IMR-90 (cell line): ENCODE measurements around the gene PDK1. TPM values are rescaled to one million over a fixed set of nuclear protein-coding genes. Genes with fewer than 3 reads are reported as not detected.
A peak's percentile ranks its signal among the peaks of the same experiment; 100 is the strongest.

Experiments used
- ATAC-seq: fragments of 200-7000 bp; cut with Tn5 transposase; 2 replicates; pipeline ENCODE4 v1.9.1; 2020; ENCODE audit warnings: low read depth, mild to moderate bottlenecking, moderate library complexity
- BruUV-seq: library from RNA; stranded (reverse); fragments of 400-500 nt; replicated peaks from 2 replicates; lab custom pipeline; 2021; lab: Mats Ljungman, UMichigan
- CTCF ChIA-PET: fragments of 300-600 bp; formaldehyde crosslinking; extraction: SDS; loops from one replicate; lab custom pipeline; 2021; ENCODE audit warnings: antibody characterized with exemption; lab: Yijun Ruan, JAX
- POLR2A ChIA-PET: fragments of 300-600 bp; sonication (Branson Sonifier 250); formaldehyde crosslinking; loops from one replicate; lab custom pipeline; 2022; ENCODE audit warnings: antibody characterized with exemption; ENCODE audit not compliant: unreplicated experiment; lab: Charles Lee
- DNase-seq: peaks from one replicate; pipeline ENCODE4 v3.0.0; 2013
- H2AFZ ChIP-seq: replicated peaks from 2 replicates; pipeline ENCODE3; 2013; ENCODE audit warnings: low read length, mild to moderate bottlenecking; ENCODE audit not compliant: poor library complexity
- H2AK5ac ChIP-seq: 2 replicates; pipeline ENCODE4 v1.6.1; 2013; ENCODE audit warnings: low read depth, low read length, inconsistent platforms
- H2AK9ac ChIP-seq: replicated peaks from 2 replicates; pipeline ENCODE3; 2013; ENCODE audit warnings: mild to moderate bottlenecking, low read depth, low read length, moderate library complexity; ENCODE audit not compliant: poor library complexity
- H2BK120ac ChIP-seq: 2 replicates; pipeline ENCODE4 v1.6.1; 2013; ENCODE audit warnings: low read depth, low read length, inconsistent platforms
- H2BK15ac ChIP-seq: 3 replicates; pipeline ENCODE4 v1.6.1; 2013; ENCODE audit warnings: low read depth, low read length, inconsistent platforms
- H2BK20ac ChIP-seq: 2 replicates; pipeline ENCODE4 v1.6.1; 2013; ENCODE audit warnings: low read depth, mild to moderate bottlenecking, inconsistent platforms, low read length, moderate library complexity
- H2BK5ac ChIP-seq: 2 replicates; pipeline ENCODE4 v1.6.1; 2013; ENCODE audit warnings: mild to moderate bottlenecking, low read depth, low read length, inconsistent platforms; ENCODE audit not compliant: poor library complexity, severe bottlenecking
- H3K14ac ChIP-seq: replicated peaks from 2 replicates; pipeline ENCODE4 v1.6.1; 2013; ENCODE audit warnings: low read depth, low read length, inconsistent platforms
- H3K18ac ChIP-seq: 2 replicates; pipeline ENCODE4 v1.6.1; 2013; ENCODE audit warnings: low read depth, low read length, control low read depth
- H3K23ac ChIP-seq: 2 replicates; pipeline ENCODE4 v1.6.1; 2013; ENCODE audit warnings: low read depth, low read length, inconsistent platforms
- H3K27ac ChIP-seq: 2 replicates; pipeline ENCODE4 v1.5.1; 2013; ENCODE audit warnings: mild to moderate bottlenecking, control low read depth, low read length; ENCODE audit not compliant: insufficient read depth
- H3K27me3 ChIP-seq: 2 replicates; pipeline ENCODE4 v1.6.1; 2013; ENCODE audit warnings: low read length; ENCODE audit not compliant: control insufficient read depth, insufficient read depth
- H3K36me3 ChIP-seq: 2 replicates; pipeline ENCODE4 v1.6.1; 2013; ENCODE audit warnings: low read length, mixed read lengths; ENCODE audit not compliant: control insufficient read depth, insufficient read depth
- H3K4ac ChIP-seq: 2 replicates; pipeline ENCODE4 v1.6.1; 2013; ENCODE audit warnings: low read depth, low read length, inconsistent platforms
- H3K4me1 ChIP-seq: 2 replicates; pipeline ENCODE4 v1.6.1; 2013; ENCODE audit warnings: low read length, mixed read lengths; ENCODE audit not compliant: control insufficient read depth, insufficient read depth
- H3K4me2 ChIP-seq: 2 replicates; pipeline ENCODE4 v1.6.1; 2013; ENCODE audit warnings: low read depth, mild to moderate bottlenecking, control low read depth, low read length, moderate library complexity
- H3K4me3 ChIP-seq: 2 replicates; pipeline ENCODE4 v1.5.1; 2013; ENCODE audit warnings: low read depth, mild to moderate bottlenecking, control low read depth, low read length, moderate library complexity; ENCODE audit not compliant: insufficient read depth
- H3K56ac ChIP-seq: 2 replicates; pipeline ENCODE4 v1.6.1; 2013; ENCODE audit warnings: low read length, inconsistent platforms; ENCODE audit not compliant: insufficient read depth; ENCODE audit errors: extremely low read depth
- H3K79me1 ChIP-seq, 2 experiments: 2 replicates each; pipeline ENCODE4 v1.6.1; 2013; ENCODE audit warnings: low read length in 2 of 2, inconsistent platforms in 1 of 2, low read depth in 1 of 2
- H3K9ac ChIP-seq: 2 replicates; pipeline ENCODE4 v1.6.1; 2013; ENCODE audit warnings: low read depth, low read length, control low read depth
- H3K9me1 ChIP-seq: 2 replicates; pipeline ENCODE4 v1.6.1; 2013; ENCODE audit warnings: low read length, inconsistent platforms; ENCODE audit not compliant: insufficient read depth
- H3K9me3 ChIP-seq: 2 replicates; pipeline ENCODE4 v1.6.1; 2013; ENCODE audit warnings: low read length; ENCODE audit not compliant: control insufficient read depth, insufficient read depth
- H4K20me1 ChIP-seq: 2 replicates; pipeline ENCODE4 v1.6.1; 2013; ENCODE audit warnings: low read length, inconsistent platforms; ENCODE audit not compliant: insufficient read depth
- H4K5ac ChIP-seq: 2 replicates; pipeline ENCODE4 v1.6.1; 2013; ENCODE audit warnings: mild to moderate bottlenecking, low read depth, low read length, control low read depth
- H4K8ac ChIP-seq, 2 experiments: 2 replicates each; pipeline ENCODE4 v1.6.1; 2013; ENCODE audit warnings: low read depth in 2 of 2, low read length in 2 of 2, control low read depth in 1 of 2, inconsistent platforms in 1 of 2
- H4K91ac ChIP-seq: 2 replicates; pipeline ENCODE4 v1.6.1; 2013; ENCODE audit warnings: low read depth, low read length, inconsistent platforms; ENCODE audit not compliant: insufficient read depth
- BHLHE40 ChIP-seq: fragments of 150-350 bp; IDR thresholded peaks from 2 replicates; pipeline ENCODE4 v1.6.1; 2016; ENCODE audit warnings: mild to moderate bottlenecking, low read depth, low read length
- CEBPB ChIP-seq: IDR thresholded peaks from 2 replicates; pipeline ENCODE4 v1.6.1; 2012; ENCODE audit warnings: low read depth, low read length, improper control_type of control experiment
- FOS ChIP-seq: fragments of 150-350 bp; IDR thresholded peaks from 2 replicates; pipeline ENCODE4 v1.6.1; 2016; ENCODE audit warnings: low read depth, low read length
- MAFK ChIP-seq: IDR thresholded peaks from 2 replicates; pipeline ENCODE4 v1.6.1; 2012; ENCODE audit warnings: low read depth, low read length, improper control_type of control experiment
- MAZ ChIP-seq: IDR thresholded peaks from 2 replicates; pipeline ENCODE4 v1.6.1; 2012; ENCODE audit warnings: low read depth, mild to moderate bottlenecking, low read length, improper control_type of control experiment, moderate library complexity, borderline replicate concordance
- NFE2L2 ChIP-seq: fragments of 150-350 bp; IDR thresholded peaks from 2 replicates; pipeline ENCODE4 v1.6.1; 2016; ENCODE audit warnings: low read depth, mild to moderate bottlenecking, low read length
- RAD21 ChIP-seq: IDR thresholded peaks from 2 replicates; pipeline ENCODE4 v1.6.1; 2012; ENCODE audit warnings: low read length, improper control_type of control experiment
- RCOR1 ChIP-seq: IDR thresholded peaks from 2 replicates; pipeline ENCODE4 v1.6.1; 2012; ENCODE audit warnings: mild to moderate bottlenecking, low read length, improper control_type of control experiment; ENCODE audit not compliant: insufficient replicate concordance
- RFX5 ChIP-seq: IDR thresholded peaks from 2 replicates; pipeline ENCODE4 v1.8.0; 2012; ENCODE audit warnings: low read depth, mild to moderate bottlenecking, low read length, moderate library complexity
- WGBS, 2 experiments: methylation state at CpG; one replicate each; pipeline versions ENCODE4 v1.1.5 to v1.1.7; 2013; ENCODE audit warnings: missing lambda C conversion rate in 2 of 2; ENCODE audit not compliant: insufficient read length in 1 of 2; ENCODE audit errors: extremely low coverage in 2 of 2; 5-methylcytosine and 5-hydroxymethylcytosine counted together
- dilution Hi-C: fragments of 300-500 bp; cut with HindIII; formaldehyde crosslinking; loops from one replicate; pipeline ENCODE4 v1.14.3; 2018; ENCODE audit warnings: low sequenced_read_pairs; ENCODE audit not compliant: unreplicated experiment
- in situ Hi-C: fragments of 300-500 bp; cut with MboI; formaldehyde crosslinking; loops from 3 replicates; pipeline ENCODE4 v1.14.3; 2019; ENCODE audit warnings: low sequenced_read_pairs, inconsistent platforms, mixed read lengths
- intact Hi-C: fragments of 100-400 bp; cut with micrococcal nuclease; formaldehyde crosslinking; loops from 2 replicates; pipeline ENCODE4 v1.10.0; 2022
- polyA plus RNA-seq, 3 experiments: library from polyadenylated mRNA; depleted of rRNA; stranded (reverse); fragments of >200 nt; gene quantifications; 2 replicates each; pipeline ENCODE4 v1.2.3, GENCODE V29; 2012; ENCODE audit warnings: low replicate concordance in 1 of 3
- total RNA-seq: library from RNA; depleted of rRNA; stranded (reverse); fragments of >200 nt; gene quantifications from 2 replicates; pipeline ENCODE4 v1.2.3, GENCODE V29; 2012
- TF ChIP-seq, protein P1 (sequence below): fragments of 150-350 bp; IDR thresholded peaks from 2 replicates; pipeline ENCODE4 v1.6.1; 2017; ENCODE audit warnings: mild to moderate bottlenecking, antibody characterized with exemption, low read length, low read depth
- TF ChIP-seq, protein P2 (sequence below): conservative IDR thresholded peaks from 2 replicates; pipeline ENCODE4 v1.5.1; 2012; ENCODE audit warnings: mild to moderate bottlenecking, low read depth, low read length, improper control_type of control experiment

PDK1 gene
- total and polyA plus RNA-seq, 2 of the 4 experiments (the other 2 are of a cell fraction): 38.1 to 85.9 TPM

DNA sequence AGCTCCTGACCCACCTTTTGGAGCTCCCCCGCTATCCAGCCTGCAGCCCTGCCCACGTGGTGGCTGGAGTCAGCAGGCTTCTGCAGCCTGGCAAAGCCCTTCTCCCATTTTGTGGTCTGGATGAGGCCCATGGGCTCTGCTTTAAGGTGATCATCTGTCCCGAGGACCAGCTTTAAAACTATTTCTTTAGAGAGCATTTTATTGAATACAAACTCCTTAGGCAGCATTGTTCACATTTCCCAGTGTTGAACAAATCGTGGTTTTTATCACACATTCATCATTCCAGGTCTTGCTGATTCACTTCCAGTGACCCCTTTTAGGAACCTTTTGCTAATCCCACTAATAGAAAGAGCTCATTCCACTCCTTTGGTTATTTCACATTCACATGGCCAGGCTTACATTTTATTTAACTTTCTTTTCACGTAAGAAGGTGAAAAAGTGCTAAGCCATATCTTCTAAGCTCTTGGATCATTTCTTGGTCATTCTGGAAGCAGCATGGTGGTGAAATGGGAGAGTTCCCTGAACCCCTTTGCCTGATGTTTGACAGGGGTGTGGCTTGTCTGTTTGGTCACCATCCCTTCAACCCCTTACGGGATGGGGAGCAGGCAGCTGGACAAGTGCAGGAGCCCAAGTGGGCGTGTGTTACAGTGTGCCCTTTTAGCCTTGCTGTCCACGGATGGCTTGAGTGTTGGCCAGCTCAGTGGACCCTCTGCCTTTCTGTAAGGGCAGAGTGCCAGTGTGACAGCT lies 99.4 kb downstream of the PDK1 start:
- Histone ChIP-seq H2BK15ac (peak overlapping the region; percentile 99), H4K91ac (peak overlapping the region; percentile 98), H3K27me3 (no peaks in the 10 kb centered on the region), H3K9me3 (peaks cover 2% of the 10 kb centered on the region; the same call in 1 of the 2 replicates), H2BK120ac (peak overlapping the region; percentile 98), H2AK9ac (peak overlapping the region; percentile 88), H4K20me1 (no peaks in the 10 kb centered on the region), H3K4me2 (peak overlapping the region; percentile 76), H3K27ac (peak overlapping the region; percentile 89), H3K18ac (peak overlapping the region; percentile 98), H3K56ac (peak overlapping the region; percentile 95), H3K14ac (peak overlapping the region; percentile 90), H4K5ac (peak overlapping the region; percentile 92), H3K36me3 (no peaks in the 10 kb centered on the region), H3K9me1 (peaks cover 10% of the 10 kb centered on the region), H3K9ac (peak overlapping the region; percentile 32; the same call in 1 of the 2 replicates), H2BK20ac (peak overlapping the region; percentile 99), H2AK5ac (peak overlapping the region; percentile 97), H2AFZ (peak overlapping the region; percentile 77), H3K4me3 (no peak overlapping the region), H3K79me1 (peaks cover 0 to 4% of the 10 kb centered on the region in 2 experiments; a peak in 1 of 4 replicates), H3K4ac (peak overlapping the region; percentile 98), H2BK5ac (peak overlapping the region; percentile 100), H4K8ac (peak overlapping the region; percentile 92 to 96), H3K23ac (peak overlapping the region; percentile 96), H3K4me1 (peaks cover 9% of the 10 kb centered on the region)
- peak; percentile 19; the same call in 1 of the 2 replicates for TF ChIP-seq CEBPB
- peak; percentile 45; the same call in 1 of the 2 replicates for TF ChIP-seq FOS
- TF ChIP-seq, protein P1, sequence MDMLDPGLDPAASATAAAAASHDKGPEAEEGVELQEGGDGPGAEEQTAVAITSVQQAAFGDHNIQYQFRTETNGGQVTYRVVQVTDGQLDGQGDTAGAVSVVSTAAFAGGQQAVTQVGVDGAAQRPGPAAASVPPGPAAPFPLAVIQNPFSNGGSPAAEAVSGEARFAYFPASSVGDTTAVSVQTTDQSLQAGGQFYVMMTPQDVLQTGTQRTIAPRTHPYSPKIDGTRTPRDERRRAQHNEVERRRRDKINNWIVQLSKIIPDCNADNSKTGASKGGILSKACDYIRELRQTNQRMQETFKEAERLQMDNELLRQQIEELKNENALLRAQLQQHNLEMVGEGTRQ: peak; percentile 48; the same call in 1 of the 2 replicates
- TF ChIP-seq MAZ: no peak
- peak; percentile 74 for TF ChIP-seq MAFK
- TF ChIP-seq RCOR1: no peak
- TF ChIP-seq, protein P2, sequence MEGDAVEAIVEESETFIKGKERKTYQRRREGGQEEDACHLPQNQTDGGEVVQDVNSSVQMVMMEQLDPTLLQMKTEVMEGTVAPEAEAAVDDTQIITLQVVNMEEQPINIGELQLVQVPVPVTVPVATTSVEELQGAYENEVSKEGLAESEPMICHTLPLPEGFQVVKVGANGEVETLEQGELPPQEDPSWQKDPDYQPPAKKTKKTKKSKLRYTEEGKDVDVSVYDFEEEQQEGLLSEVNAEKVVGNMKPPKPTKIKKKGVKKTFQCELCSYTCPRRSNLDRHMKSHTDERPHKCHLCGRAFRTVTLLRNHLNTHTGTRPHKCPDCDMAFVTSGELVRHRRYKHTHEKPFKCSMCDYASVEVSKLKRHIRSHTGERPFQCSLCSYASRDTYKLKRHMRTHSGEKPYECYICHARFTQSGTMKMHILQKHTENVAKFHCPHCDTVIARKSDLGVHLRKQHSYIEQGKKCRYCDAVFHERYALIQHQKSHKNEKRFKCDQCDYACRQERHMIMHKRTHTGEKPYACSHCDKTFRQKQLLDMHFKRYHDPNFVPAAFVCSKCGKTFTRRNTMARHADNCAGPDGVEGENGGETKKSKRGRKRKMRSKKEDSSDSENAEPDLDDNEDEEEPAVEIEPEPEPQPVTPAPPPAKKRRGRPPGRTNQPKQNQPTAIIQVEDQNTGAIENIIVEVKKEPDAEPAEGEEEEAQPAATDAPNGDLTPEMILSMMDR: no peak
- no peak for TF ChIP-seq RFX5
- peak; percentile 27; the same call in 1 of the 2 replicates for TF ChIP-seq BHLHE40
- peak; percentile 13; the same call in 1 of the 2 replicates for TF ChIP-seq NFE2L2
- TF ChIP-seq RAD21: no peak
- ChIA-PET CTCF (interaction anchor here (1.0 kb wide), 1 partner anchor 42 kb away, joined by 3 read pairs; no protein-coding TSS in a partner anchor), POLR2A (no interaction called here)
- WGBS, 2 experiments: 0% methylated on average over 3 of the region's 8 CpGs; no CpG with 5 or more reads in 1 of the 2 experiments
- dilution Hi-C loops (no loop called here), intact Hi-C loops (loop anchor here (2.0 kb wide), 1 partner anchor 38 kb away; no protein-coding TSS in a partner anchor), in situ Hi-C loops (no loop called here)
- ATAC-seq (peak; percentile 91), DNase-seq (peak; percentile 96)
- no TSS peak for BruUV-seq
